Right lobe of liver (tissue), 6 donors: ENCODE measurements around the gene ZSCAN10. TPM values are rescaled to one million over a fixed set of nuclear protein-coding genes. Genes with fewer than 3 reads are reported as not detected.
"Not testable (repeated sequence)": the region's sequence is repeated elsewhere in the genome, so short reads cannot be mapped to it uniquely, and the experiment has no call there.

Experiments used
- ATAC-seq, 4 donors: fragments of 200-7000 bp; cut with Tn5 transposase; one replicate each; pipeline ENCODE4 v1.9.1; 2020; ENCODE audit warnings: mild to moderate bottlenecking in 4 of 4, moderate library complexity in 4 of 4
- DNase-seq, 3 donors: peaks; one replicate each; pipeline ENCODE4 v3.0.0-alpha.2; 2020
- H3K27ac ChIP-seq, 3 donors: fragments of 200-600 bp; one replicate each; pipeline ENCODE4 v1.8.0; 2022
- H3K27me3 ChIP-seq, 2 donors: fragments of 200-600 bp; one replicate each; pipeline ENCODE4 v1.8.0; 2022
- H3K36me3 ChIP-seq, 4 donors: fragments of 200-600 bp; sonication (generic) in 1 of 4; one replicate each; pipeline versions ENCODE4 v1.5.1 to v1.8.0; 2017 to 2022; ENCODE audit warnings: control low read depth in 1 of 4
- H3K4me1 ChIP-seq, 4 donors: fragments of 200-600 bp; sonication (generic) in 1 of 4; one replicate each; pipeline versions ENCODE4 v1.5.1 to v1.8.0; 2017 to 2022; ENCODE audit warnings: control low read depth in 1 of 4
- H3K4me3 ChIP-seq, 3 donors: fragments of 200-600 bp; one replicate each; pipeline ENCODE4 v1.8.0; 2022
- H3K9me3 ChIP-seq, 4 donors: fragments of 200-600 bp; sonication (generic) in 1 of 4; one replicate each; pipeline versions ENCODE4 v1.5.1 to v1.8.0; 2017 to 2022; ENCODE audit warnings: control low read depth in 1 of 4
- CTCF ChIP-seq, 4 donors: fragments of 200-600 bp in 3 of 4; fragments of 450-650 bp in 1 of 4; IDR thresholded peaks; one replicate each; pipeline versions ENCODE4 v1.5.1 to v1.8.0; 2016 to 2022; ENCODE audit warnings: antibody characterized with exemption in 4 of 4, mild to moderate bottlenecking in 2 of 4
- POLR2A ChIP-seq: fragments of 450-650 bp; IDR thresholded peaks from one replicate; pipeline ENCODE4 v1.6.1; 2017; ENCODE audit warnings: antibody characterized with exemption, mild to moderate bottlenecking
- WGBS: methylation state at CpG from one replicate; pipeline ENCODE4 v1.1.6; 2018; ENCODE audit warnings: low coverage, low lambda C conversion rate; ENCODE audit not compliant: insufficient coverage; ENCODE audit errors: missing lambda C conversion rate; 5-methylcytosine and 5-hydroxymethylcytosine counted together
- intact Hi-C, 2 donors: fragments of 100-400 bp; cut with DNase I; formaldehyde crosslinking; loops; one replicate each; pipeline versions ENCODE4 v1.11.2 to v1.14.1; 2022
- total RNA-seq, 6 experiments: library from RNA; depleted of rRNA in 2 of 6; stranded (reverse); fragments of >200 nt in 2 of 6; fragmentation: NEBNext Ultra II Directional in 3 of 6; extraction: Animal tissue kit (Norgen Biotek cat#: 25700) in 3 of 6; gene quantifications; one replicate each; pipeline versions ENCODE4 v1.1.0 to v1.2.4, GENCODE V29; 2016 to 2023
- donor health status: DM: no; HTN: yes; CAD: no.
- donor health status: DM: no; HTN: no; CAD: no.
- donor health status: DM: no; HTN: no; CAD: no.
- donor health status: DM: no; HTN: yes; CAD: no.
- donor health status: DM: no; HTN: yes; CAD: no.

Gene ZSCAN10
- total RNA-seq, 6 experiments from 2014 or later = not detected

- H3K4me1 ChIP-seq = no peaks in the 10 kb centered on the region
- no peaks in the 10 kb centered on the region for H3K36me3 ChIP-seq
- TF ChIP-seq CTCF (IDR thresholded peaks at IDR 0.05) = no peak
- intact Hi-C loops = no loop called here
- 61% methylated on average over 4 of the region's 6 CpGs for WGBS
- H3K27me3 ChIP-seq = no peaks in the 10 kb centered on the region
- ATAC-seq (no peak), DNase-seq (peak in 1 of 3 donors; percentile 35)
- no peaks in the 10 kb centered on the region for H3K9me3 ChIP-seq
- no peak overlapping the region for H3K4me3 ChIP-seq
- no peak overlapping the region for H3K27ac ChIP-seq
Measured at GRCh38 chr16:3076577-3076976, 22.5 kb downstream of the ZSCAN10 start.

- H3K4me1 ChIP-seq, H3K9me3 ChIP-seq, H3K36me3 ChIP-seq, ATAC-seq, H3K27ac ChIP-seq, H3K4me3 ChIP-seq, intact Hi-C loops, H3K27me3 ChIP-seq: not testable (repeated sequence)
- DNase-seq = peak in 1 of 3 donors; percentile 39
- WGBS = 59% methylated on average over 4 of the region's 6 CpGs
Measured at GRCh38 chr16:3075946-3076345, 23.1 kb downstream of the ZSCAN10 start.

GRCh38 chr16:3075523-3075915, 23.6 kb downstream of the ZSCAN10 start:
- TF ChIP-seq POLR2A = no peak
- no peak for TF ChIP-seq CTCF (IDR thresholded peaks at IDR 0.05)
- ATAC-seq (peak in 3 of 4 donors; percentile 14 to 63 (median 23)), DNase-seq (peak in 1 of 3 donors; percentile 46)
- Histone ChIP-seq H3K4me1 (no peaks in the 10 kb centered on the region), H3K9me3 (no peaks in the 10 kb centered on the region), H3K36me3 (no peaks in the 10 kb centered on the region), H3K4me3 (no peak overlapping the region), H3K27me3 (no peaks in the 10 kb centered on the region), H3K27ac (peak overlapping the region in 2 of 3 donors; percentile 10 to 24)
- intact Hi-C loops = no loop called here
- 28% methylated on average over 8 of the region's 10 CpGs for WGBS

GRCh38 chr16:3074860-3075522, 24.1 kb downstream of the ZSCAN10 start:
- intact Hi-C loops = no loop called here
- TF ChIP-seq CTCF (IDR thresholded peaks at IDR 0.05) = no peak
- H3K4me1 ChIP-seq = no peaks in the 10 kb centered on the region
- no peaks in the 10 kb centered on the region for H3K9me3 ChIP-seq
- 33% methylated on average over 9 of the region's 9 CpGs for WGBS
- H3K27me3 ChIP-seq = no peaks in the 10 kb centered on the region
- ATAC-seq (peak; percentile 12 to 73 (median 58)), DNase-seq (no peak)
- H3K27ac ChIP-seq = peak overlapping the region in 2 of 3 donors; percentile 10 to 24
- H3K36me3 ChIP-seq = no peaks in the 10 kb centered on the region
- no peak overlapping the region for H3K4me3 ChIP-seq

GRCh38 chr16:3073448-3073847, 25.6 kb downstream of the ZSCAN10 start:
- Histone ChIP-seq H3K27ac (no peak overlapping the region), H3K36me3 (peaks cover 0 to 6% (median 0%) of the 10 kb centered on the region in 4 donors), H3K4me3 (no peak overlapping the region), H3K27me3 (no peaks in the 10 kb centered on the region), H3K9me3 (no peaks in the 10 kb centered on the region), H3K4me1 (no peaks in the 10 kb centered on the region)
- intact Hi-C loops = no loop called here
- TF ChIP-seq POLR2A (no peak), CTCF (IDR thresholded peaks at IDR 0.05) (no peak)
- ATAC-seq = no peak
- DNase-seq = peak in 1 of 3 donors; percentile 24
- 75% methylated on average over 7 of the region's 7 CpGs for WGBS

- DNase-seq = peak in 1 of 3 donors; percentile 19
- 49% methylated on average over 9 of the region's 18 CpGs for WGBS
- H3K27me3 ChIP-seq, H3K27ac ChIP-seq, intact Hi-C loops, H3K4me3 ChIP-seq, ATAC-seq, H3K9me3 ChIP-seq, H3K4me1 ChIP-seq: not testable (repeated sequence)
- H3K36me3 ChIP-seq = peaks cover 0 to 13% (median 2%) of the 10 kb centered on the region in 4 donors
Measured at GRCh38 chr16:3072576-3073263, 26.4 kb downstream of the ZSCAN10 start.

GRCh38 chr16:3072148-3072547, 26.9 kb downstream of the ZSCAN10 start:
- DNase-seq (peak in 1 of 3 donors; percentile 40), ATAC-seq (peak in 2 of 4 donors; percentile 8)
- H3K4me1 ChIP-seq, H3K27ac ChIP-seq, H3K9me3 ChIP-seq, intact Hi-C loops, H3K27me3 ChIP-seq, H3K4me3 ChIP-seq: not testable (repeated sequence)
- peaks cover 0 to 14% (median 5%) of the 10 kb centered on the region in 4 donors for H3K36me3 ChIP-seq
- 38% methylated on average over 2 of the region's 4 CpGs for WGBS
